ENCODE measurements around the gene CDKAL1. TPM values are rescaled to one million over a fixed set of nuclear protein-coding genes. Genes with fewer than 3 reads are reported as not detected.
A peak's percentile ranks its signal among the peaks of the same experiment; 100 is the strongest.

CDKAL1 gene
- total and polyA plus RNA-seq, 2 donors: 9.8 to 19.9 TPM

GRCh38 chr6:20775981-20776380 is 241.7 kb downstream of the CDKAL1 start:
- DNase-seq (ENCODE audit: low read depth in 6 of 9, low spot score in 9 of 9): no peak
- Histone ChIP-seq H3K4me3 (ENCODE audit: low read length in 2 of 2) (no peak overlapping the region), H3K27ac (ENCODE audit: low read depth in 1 of 2, low read length in 1 of 2) (no peak overlapping the region)

GRCh38 chr6:20777801-20778200 is 243.5 kb downstream of the CDKAL1 start:
- no peaks in the 10 kb centered on the region for H3K27me3 ChIP-seq (ENCODE audit: control insufficient read depth in 2 of 2, insufficient read depth in 1 of 2, low read length in 1 of 2)
- no peak overlapping the region for H3K4me3 ChIP-seq (ENCODE audit: low read length in 2 of 2)
- H3K9me3 ChIP-seq (ENCODE audit: control insufficient read depth in 2 of 2, insufficient read depth in 1 of 2, low read length in 1 of 2): no peaks in the 10 kb centered on the region
- H3K27ac ChIP-seq (ENCODE audit: low read depth in 1 of 2, low read length in 1 of 2): no peak overlapping the region
- H3K4me1 ChIP-seq (ENCODE audit: control insufficient read depth in 2 of 2, insufficient read depth in 2 of 2, low read length in 2 of 2): no peaks in the 10 kb centered on the region
- no peak for DNase-seq (ENCODE audit: low read depth in 6 of 9, low spot score in 9 of 9)
- peaks cover 2 to 5% of the 10 kb centered on the region in 2 donors for H3K36me3 ChIP-seq (ENCODE audit: control insufficient read depth in 2 of 2, insufficient read depth in 2 of 2, low read length in 1 of 2)

More at GRCh38 chr6:20775981-20776380, 241.7 kb downstream of the CDKAL1 start:
- Histone ChIP-seq H3K36me3 (ENCODE audit: control insufficient read depth in 2 of 2, insufficient read depth in 2 of 2, low read length in 1 of 2) (no peaks in the 10 kb centered on the region), H3K4me1 (ENCODE audit: control insufficient read depth in 2 of 2, insufficient read depth in 2 of 2, low read length in 2 of 2) (no peaks in the 10 kb centered on the region), H3K9me3 (ENCODE audit: control insufficient read depth in 2 of 2, insufficient read depth in 1 of 2, low read length in 1 of 2) (no peaks in the 10 kb centered on the region), H3K27me3 (ENCODE audit: control insufficient read depth in 2 of 2, insufficient read depth in 1 of 2, low read length in 1 of 2) (no peaks in the 10 kb centered on the region)
- 97% methylated on average over 1 of the region's 1 CpG for WGBS

- whole genome bisulfite sequencing: 99% methylated on average over 5 of the region's 5 CpGs
- no peaks in the 10 kb centered on the region for H3K4me1 ChIP-seq (ENCODE audit: control insufficient read depth in 2 of 2, insufficient read depth in 2 of 2, low read length in 2 of 2)
- H3K27me3 ChIP-seq (ENCODE audit: control insufficient read depth in 2 of 2, insufficient read depth in 1 of 2, low read length in 1 of 2): no peaks in the 10 kb centered on the region
Observed at GRCh38 chr6:20778459-20778858, 244.2 kb downstream of the CDKAL1 start.

GRCh38 chr6:20778912-20779311 is 244.7 kb downstream of the CDKAL1 start:
- no peaks in the 10 kb centered on the region for H3K4me1 ChIP-seq (ENCODE audit: control insufficient read depth in 2 of 2, insufficient read depth in 2 of 2, low read length in 2 of 2)
- no peak overlapping the region for H3K27ac ChIP-seq (ENCODE audit: low read depth in 1 of 2, low read length in 1 of 2)
- H3K36me3 ChIP-seq (ENCODE audit: control insufficient read depth in 2 of 2, insufficient read depth in 2 of 2, low read length in 1 of 2): peaks cover 5 to 8% of the 10 kb centered on the region in 2 donors
- H3K4me3 ChIP-seq (ENCODE audit: low read length in 2 of 2): no peak overlapping the region
- 98% methylated on average over 6 of the region's 6 CpGs for WGBS
- H3K9me3 ChIP-seq (ENCODE audit: control insufficient read depth in 2 of 2, insufficient read depth in 1 of 2, low read length in 1 of 2): no peaks in the 10 kb centered on the region
- no peaks in the 10 kb centered on the region for H3K27me3 ChIP-seq (ENCODE audit: control insufficient read depth in 2 of 2, insufficient read depth in 1 of 2, low read length in 1 of 2)
- DNase-seq (ENCODE audit: low read depth in 6 of 9, low spot score in 9 of 9): no peak

More at GRCh38 chr6:20778459-20778858, 244.2 kb downstream of the CDKAL1 start:
- Histone ChIP-seq H3K27ac (ENCODE audit: low read depth in 1 of 2, low read length in 1 of 2) (no peak overlapping the region), H3K9me3 (ENCODE audit: control insufficient read depth in 2 of 2, insufficient read depth in 1 of 2, low read length in 1 of 2) (no peaks in the 10 kb centered on the region), H3K4me3 (ENCODE audit: low read length in 2 of 2) (no peak overlapping the region), H3K36me3 (ENCODE audit: control insufficient read depth in 2 of 2, insufficient read depth in 2 of 2, low read length in 1 of 2) (peaks cover 4 to 5% of the 10 kb centered on the region in 2 donors)
- DNase-seq (ENCODE audit: low read depth in 6 of 9, low spot score in 9 of 9): no peak

GRCh38 chr6:20789162-20789561 is 254.9 kb downstream of the CDKAL1 start:
- no peak overlapping the region for H3K27ac ChIP-seq (ENCODE audit: low read depth in 1 of 2, low read length in 1 of 2)
- H3K27me3 ChIP-seq (ENCODE audit: control insufficient read depth in 2 of 2, insufficient read depth in 1 of 2, low read length in 1 of 2): no peaks in the 10 kb centered on the region
- 97% methylated on average over 3 of the region's 3 CpGs for WGBS
- H3K4me3 ChIP-seq (ENCODE audit: low read length in 2 of 2): no peak overlapping the region
- no peaks in the 10 kb centered on the region for H3K9me3 ChIP-seq (ENCODE audit: control insufficient read depth in 2 of 2, insufficient read depth in 1 of 2, low read length in 1 of 2)
- DNase-seq (ENCODE audit: low read depth in 6 of 9, low spot score in 9 of 9): peak in 1 of 9 donors; percentile 6
- H3K4me1 ChIP-seq (ENCODE audit: control insufficient read depth in 2 of 2, insufficient read depth in 2 of 2, low read length in 2 of 2): no peaks in the 10 kb centered on the region
- H3K36me3 ChIP-seq (ENCODE audit: control insufficient read depth in 2 of 2, insufficient read depth in 2 of 2, low read length in 1 of 2): no peaks in the 10 kb centered on the region

GRCh38 chr6:20790032-20790791 is 256.0 kb downstream of the CDKAL1 start:
- Histone ChIP-seq H3K27me3 (ENCODE audit: control insufficient read depth in 2 of 2, insufficient read depth in 1 of 2, low read length in 1 of 2) (no peaks in the 10 kb centered on the region), H3K4me1 (ENCODE audit: control insufficient read depth in 2 of 2, insufficient read depth in 2 of 2, low read length in 2 of 2) (no peaks in the 10 kb centered on the region), H3K36me3 (ENCODE audit: control insufficient read depth in 2 of 2, insufficient read depth in 2 of 2, low read length in 1 of 2) (no peaks in the 10 kb centered on the region), H3K27ac (ENCODE audit: low read depth in 1 of 2, low read length in 1 of 2) (no peak overlapping the region), H3K9me3 (ENCODE audit: control insufficient read depth in 2 of 2, insufficient read depth in 1 of 2, low read length in 1 of 2) (no peaks in the 10 kb centered on the region), H3K4me3 (ENCODE audit: low read length in 2 of 2) (no peak overlapping the region)
- no peak for DNase-seq (ENCODE audit: low read depth in 6 of 9, low spot score in 9 of 9)
- 96% methylated on average over 9 of the region's 9 CpGs for WGBS

- no peaks in the 10 kb centered on the region for H3K9me3 ChIP-seq (ENCODE audit: control insufficient read depth in 2 of 2, insufficient read depth in 1 of 2, low read length in 1 of 2)
- no peaks in the 10 kb centered on the region for H3K36me3 ChIP-seq (ENCODE audit: control insufficient read depth in 2 of 2, insufficient read depth in 2 of 2, low read length in 1 of 2)
- DNase-seq (ENCODE audit: low read depth in 6 of 9, low spot score in 9 of 9): no peak
- no peak overlapping the region for H3K4me3 ChIP-seq (ENCODE audit: low read length in 2 of 2)
- H3K4me1 ChIP-seq (ENCODE audit: control insufficient read depth in 2 of 2, insufficient read depth in 2 of 2, low read length in 2 of 2): no peaks in the 10 kb centered on the region
- 97% methylated on average over 4 of the region's 4 CpGs for WGBS
- no peak overlapping the region for H3K27ac ChIP-seq (ENCODE audit: low read depth in 1 of 2, low read length in 1 of 2)
- H3K27me3 ChIP-seq (ENCODE audit: control insufficient read depth in 2 of 2, insufficient read depth in 1 of 2, low read length in 1 of 2): no peaks in the 10 kb centered on the region
Observed at GRCh38 chr6:20791074-20791473, 256.8 kb downstream of the CDKAL1 start.

GRCh38 chr6:20791944-20792343 is 257.7 kb downstream of the CDKAL1 start:
- 92% methylated on average over 2 of the region's 2 CpGs for WGBS
- Histone ChIP-seq H3K36me3 (ENCODE audit: control insufficient read depth in 2 of 2, insufficient read depth in 2 of 2, low read length in 1 of 2) (no peaks in the 10 kb centered on the region), H3K4me3 (ENCODE audit: low read length in 2 of 2) (no peak overlapping the region), H3K4me1 (ENCODE audit: control insufficient read depth in 2 of 2, insufficient read depth in 2 of 2, low read length in 2 of 2) (no peaks in the 10 kb centered on the region), H3K27me3 (ENCODE audit: control insufficient read depth in 2 of 2, insufficient read depth in 1 of 2, low read length in 1 of 2) (no peaks in the 10 kb centered on the region), H3K27ac (ENCODE audit: low read depth in 1 of 2, low read length in 1 of 2) (no peak overlapping the region), H3K9me3 (ENCODE audit: control insufficient read depth in 2 of 2, insufficient read depth in 1 of 2, low read length in 1 of 2) (no peaks in the 10 kb centered on the region)
- no peak for DNase-seq (ENCODE audit: low read depth in 6 of 9, low spot score in 9 of 9)

GRCh38 chr6:20793174-20793573 is 258.9 kb downstream of the CDKAL1 start:
- H3K36me3 ChIP-seq (ENCODE audit: control insufficient read depth in 2 of 2, insufficient read depth in 2 of 2, low read length in 1 of 2): no peaks in the 10 kb centered on the region
- no peak overlapping the region for H3K27ac ChIP-seq (ENCODE audit: low read depth in 1 of 2, low read length in 1 of 2)
- no peaks in the 10 kb centered on the region for H3K9me3 ChIP-seq (ENCODE audit: control insufficient read depth in 2 of 2, insufficient read depth in 1 of 2, low read length in 1 of 2)
- no peaks in the 10 kb centered on the region for H3K27me3 ChIP-seq (ENCODE audit: control insufficient read depth in 2 of 2, insufficient read depth in 1 of 2, low read length in 1 of 2)
- no peak overlapping the region for H3K4me3 ChIP-seq (ENCODE audit: low read length in 2 of 2)
- no peak for DNase-seq (ENCODE audit: low read depth in 6 of 9, low spot score in 9 of 9)
- WGBS: 79% methylated on average over 5 of the region's 5 CpGs
- no peaks in the 10 kb centered on the region for H3K4me1 ChIP-seq (ENCODE audit: control insufficient read depth in 2 of 2, insufficient read depth in 2 of 2, low read length in 2 of 2)

Measured in thymus (tissue), 11 donors.